H1 (cell line): ENCODE data around the gene IRF8. TPM values are rescaled to one million over a fixed set of nuclear protein-coding genes. Genes with fewer than 3 reads are reported as not detected.
A peak's percentile ranks its signal among the peaks of the same experiment; 100 is the strongest.

Experiments used
- CTCF ChIA-PET: fragments of 300-600 bp; sonication (Branson Sonifier 250); formaldehyde crosslinking; loops from one replicate; lab custom pipeline; 2021; ENCODE audit not compliant: partially characterized antibody; lab: Charles Lee
- POLR2A ChIA-PET: fragments of 300-600 bp; sonication (Branson Sonifier 250); formaldehyde crosslinking; loops from one replicate; lab custom pipeline; 2021; ENCODE audit warnings: inconsistent platforms; ENCODE audit not compliant: partially characterized antibody; lab: Charles Lee
- DNase-seq, 2 experiments: peaks; one replicate each; pipeline versions ENCODE4 v3.0.0 to v3.0.0-alpha.2; 2010 to 2022; ENCODE audit warnings: low spot score in 2 of 2, low read depth in 1 of 2, mixed read lengths in 1 of 2
- FAIRE-seq: peaks from 2 replicates; lab custom pipeline; 2011; peaks lifted over from hg19 to GRCh38; lab: Jason Lieb, UNC
- H2AFZ ChIP-seq: 2 replicates; pipeline ENCODE4 v1.8.1; 2012; ENCODE audit warnings: low read length, inconsistent platforms
- H2AK5ac ChIP-seq: 2 replicates; pipeline ENCODE4 v1.6.1; 2013; ENCODE audit warnings: low read depth, low read length
- H2BK120ac ChIP-seq: replicated peaks from 2 replicates; pipeline ENCODE3; 2013; ENCODE audit warnings: low read depth, low read length, inconsistent platforms
- H2BK12ac ChIP-seq: 2 replicates; pipeline ENCODE4 v1.6.1; 2013; ENCODE audit warnings: low read depth, low read length
- H2BK15ac ChIP-seq: 2 replicates; pipeline ENCODE4 v1.6.1; 2013; ENCODE audit warnings: low read length
- H2BK20ac ChIP-seq: 2 replicates; pipeline ENCODE4 v1.6.1; 2013; ENCODE audit warnings: low read length
- H2BK5ac ChIP-seq: 2 replicates; pipeline ENCODE4 v1.6.1; 2013; ENCODE audit warnings: low read depth, low read length
- H3K14ac ChIP-seq: 2 replicates; pipeline ENCODE4 v1.6.1; 2013; ENCODE audit warnings: inconsistent platforms; ENCODE audit not compliant: insufficient read length
- H3K18ac ChIP-seq: 2 replicates; pipeline ENCODE4 v1.6.1; 2013; ENCODE audit warnings: low read length; ENCODE audit errors: extremely low read depth
- H3K23ac ChIP-seq: 2 replicates; pipeline ENCODE4 v1.6.1; 2013; ENCODE audit warnings: inconsistent platforms; ENCODE audit not compliant: insufficient read length
- H3K23me2 ChIP-seq: 2 replicates; pipeline ENCODE4 v1.6.1; 2013; ENCODE audit warnings: low read depth, low read length
- H3K27ac ChIP-seq: 2 replicates; pipeline ENCODE4 v1.6.1; 2011; ENCODE audit warnings: low read depth, low read length, inconsistent platforms
- H3K27me3 ChIP-seq, 4 experiments: replicated peaks in 1 of 4; 1 replicate in 1 of 4; 2 replicates in 3 of 4; pipeline versions ENCODE4 v1.6.1 to v1.8.1; 2011 to 2013; ENCODE audit warnings: low read length in 3 of 4, mild to moderate bottlenecking in 3 of 4, inconsistent platforms in 2 of 4, mixed read lengths in 2 of 4, moderate library complexity in 1 of 4; ENCODE audit not compliant: control insufficient read depth in 3 of 4, insufficient read depth in 3 of 4; ENCODE audit errors: extremely low read depth in 1 of 4
- H3K36me3 ChIP-seq, 4 experiments: 2 replicates each; pipeline versions ENCODE4 v1.6.1 to v1.8.1; 2011 to 2013; ENCODE audit warnings: mild to moderate bottlenecking in 4 of 4, low read length in 3 of 4, moderate library complexity in 2 of 4, control low read depth in 1 of 4, inconsistent platforms in 1 of 4; ENCODE audit not compliant: insufficient read depth in 4 of 4, control insufficient read depth in 2 of 4
- H3K4ac ChIP-seq: replicated peaks from 2 replicates; pipeline ENCODE3; 2013; ENCODE audit warnings: low read length, low read depth, mixed read lengths, inconsistent platforms; ENCODE audit not compliant: insufficient read length
- H3K4me1 ChIP-seq, 4 experiments: replicated peaks in 1 of 4; 1 replicate in 1 of 4; 2 replicates in 3 of 4; pipeline versions ENCODE4 v1.6.1 to v1.8.1; 2011 to 2013; ENCODE audit warnings: low read length in 3 of 4, inconsistent platforms in 2 of 4, mixed read lengths in 1 of 4; ENCODE audit not compliant: insufficient read depth in 4 of 4, control insufficient read depth in 3 of 4
- H3K4me2 ChIP-seq, 2 experiments: 2 replicates each; pipeline versions ENCODE4 v1.6.1 to v1.8.1; 2011 to 2013; ENCODE audit warnings: low read depth in 2 of 2, low read length in 2 of 2, control low read depth in 1 of 2, inconsistent platforms in 1 of 2, mild to moderate bottlenecking in 1 of 2; ENCODE audit not compliant: insufficient read depth in 1 of 2
- H3K4me3 ChIP-seq, 4 experiments: fragments of 200-600, 300-600 bp in 1 of 4; sonication (generic), shearing (Covaris generic), sonication (Bioruptor Twin) in 1 of 4; 2 replicates each; pipeline versions ENCODE4 v1.5.1 to v1.8.1; 2011 to 2016; ENCODE audit warnings: low read length in 4 of 4, low read depth in 3 of 4, control low read depth in 2 of 4, inconsistent platforms in 2 of 4, mild to moderate bottlenecking in 2 of 4, mixed read lengths in 1 of 4, moderate library complexity in 1 of 4; ENCODE audit not compliant: insufficient read depth in 2 of 4; ENCODE audit errors: extremely low read depth in 1 of 4
- H3K56ac ChIP-seq: replicated peaks from 2 replicates; pipeline ENCODE3; 2013; ENCODE audit warnings: low read depth, mild to moderate bottlenecking, mixed read lengths, low read length, inconsistent platforms; ENCODE audit not compliant: insufficient read length
- H3K79me1 ChIP-seq: 2 replicates; pipeline ENCODE4 v1.6.1; 2013; ENCODE audit warnings: low read depth, low read length, control low read depth
- H3K79me2 ChIP-seq, 2 experiments: 2 replicates each; pipeline versions ENCODE4 v1.6.1 to v1.8.1; 2012 to 2013; ENCODE audit warnings: low read length in 2 of 2, mild to moderate bottlenecking in 2 of 2, inconsistent platforms in 1 of 2; ENCODE audit not compliant: insufficient read depth in 2 of 2, control insufficient read depth in 1 of 2
- H3K9ac ChIP-seq, 4 experiments: replicated peaks in 1 of 4; 1 replicate in 1 of 4; 2 replicates in 3 of 4; pipeline versions ENCODE4 v1.6.1 to v1.8.1; 2011 to 2013; ENCODE audit warnings: low read depth in 3 of 4, low read length in 3 of 4, control low read depth in 2 of 4, mild to moderate bottlenecking in 2 of 4, moderate library complexity in 2 of 4, inconsistent platforms in 1 of 4; ENCODE audit errors: extremely low read depth in 1 of 4
- H3K9me3 ChIP-seq, 2 experiments: 2 replicates each; pipeline versions ENCODE4 v1.6.1 to v1.8.1; 2012 to 2013; ENCODE audit warnings: mild to moderate bottlenecking in 2 of 2, moderate library complexity in 2 of 2, control low read depth in 1 of 2, inconsistent platforms in 1 of 2, low read depth in 1 of 2, low read length in 1 of 2, mixed read lengths in 1 of 2; ENCODE audit not compliant: insufficient read depth in 2 of 2
- H4K20me1 ChIP-seq, 2 experiments: replicated peaks in 1 of 2; 2 replicates each; pipeline versions ENCODE3 to v1.8.1; 2011 to 2013; ENCODE audit warnings: inconsistent platforms in 2 of 2, low read length in 2 of 2, mild to moderate bottlenecking in 1 of 2; ENCODE audit not compliant: insufficient read depth in 2 of 2, control insufficient read depth in 1 of 2
- H4K5ac ChIP-seq: 2 replicates; pipeline ENCODE4 v1.6.1; 2013; ENCODE audit warnings: low read length, low read depth, mixed read lengths, inconsistent platforms; ENCODE audit not compliant: insufficient read length
- H4K8ac ChIP-seq: 2 replicates; pipeline ENCODE4 v1.8.0; 2013; ENCODE audit warnings: mild to moderate bottlenecking, moderate library complexity, low read length, inconsistent platforms; ENCODE audit not compliant: insufficient read depth; ENCODE audit errors: extremely low read depth
- H4K91ac ChIP-seq: replicated peaks from 2 replicates; pipeline ENCODE3; 2013; ENCODE audit warnings: low read length, mixed read lengths, inconsistent platforms; ENCODE audit not compliant: insufficient read length
- CTBP2 ChIP-seq: IDR thresholded peaks from 2 replicates; pipeline ENCODE4 v1.7.0; 2011; ENCODE audit warnings: borderline replicate concordance, mild to moderate bottlenecking, moderate library complexity, mixed read lengths, low read length; ENCODE audit not compliant: insufficient read depth, insufficient read length
- EGR1 ChIP-seq: IDR thresholded peaks from 2 replicates; pipeline ENCODE4 v1.6.1; 2011; ENCODE audit warnings: low read depth, low read length, borderline replicate concordance
- WGBS, 2 experiments: shearing (Covaris generic) in 1 of 2; methylation state at CpG; one replicate each; pipeline versions ENCODE4 v1.1.6 to v1.1.7; 2013 to 2015; ENCODE audit warnings: low lambda C conversion rate in 2 of 2, mixed read lengths in 2 of 2, inconsistent platforms in 1 of 2, low coverage in 1 of 2, missing lambda C conversion rate in 1 of 2; ENCODE audit not compliant: insufficient replicate concordance in 2 of 2, insufficient coverage in 1 of 2, insufficient read length in 1 of 2; ENCODE audit errors: extremely low coverage in 1 of 2, missing lambda C conversion rate in 1 of 2; 5-methylcytosine and 5-hydroxymethylcytosine counted together
- polyA plus RNA-seq, 7 experiments: library from polyadenylated mRNA; depleted of rRNA in 3 of 7; stranded (reverse) in 5 of 7; unstranded in 2 of 7; fragments of >200 nt in 5 of 7; fragments of 200-250 nt in 2 of 7; gene quantifications; 1 replicate in 5 of 7; 2 replicates in 1 of 7; 4 replicates in 1 of 7; pipeline versions ENCODE4 v1.2.1 to v1.2.3, GENCODE V29; 2011 to 2013; ENCODE audit warnings: missing spikeins in 2 of 7, mixed read lengths in 2 of 7
- total RNA-seq: library from RNA; stranded (reverse); fragmentation: NEBNext Ultra II Directional; extraction: Animal tissue kit (Norgen Biotek cat#: 25700); gene quantifications from 2 replicates; pipeline ENCODE4 v1.2.1, GENCODE V29; 2021

Gene IRF8
- total and polyA plus RNA-seq, 2 of the 8 experiments (the other 6 are each of a cell fraction or from before 2014, with no cell fraction given), result 0.35 to 2.0 TPM

GRCh38 chr16:85921026-85921425 is 22.1 kb downstream of the IRF8 start:
- Histone ChIP-seq H3K23me2 (no peaks in the 10 kb centered on the region), H3K79me1 (no peaks in the 10 kb centered on the region), H3K4me2 (no peak overlapping the region), H3K14ac (no peak overlapping the region), H2BK120ac (no peak overlapping the region), H4K20me1 (peaks cover 0 to 3% of the 10 kb centered on the region in 2 experiments), H2BK15ac (no peak overlapping the region), H3K36me3 (no peaks in the 10 kb centered on the region), H4K5ac (no peak overlapping the region), H3K4me1 (no peaks in the 10 kb centered on the region), H2BK5ac (no peak overlapping the region), H2AFZ (no peak overlapping the region), H3K18ac (no peak overlapping the region), H2AK5ac (no peak overlapping the region), H3K79me2 (no peaks in the 10 kb centered on the region), H3K23ac (no peak overlapping the region), H3K56ac (no peak overlapping the region), H3K9me3 (no peaks in the 10 kb centered on the region), H3K4me3 (no peak overlapping the region), H3K9ac (no peak overlapping the region), H4K91ac (no peak overlapping the region), H2BK12ac (no peak overlapping the region), H3K27ac (no peak overlapping the region), H3K27me3 (no peaks in the 10 kb centered on the region; a peak in 1 of 7 replicates), H4K8ac (peak overlapping the region; percentile 52; the same call in 1 of the 2 replicates), H2BK20ac (no peak overlapping the region), H3K4ac (no peak overlapping the region)
- WGBS, 2 experiments, result 94% methylated on average over 14 of the region's 14 CpGs; no CpG with 5 or more reads in 1 of the 2 experiments
- ChIA-PET POLR2A (no interaction called here), CTCF (interaction anchor here (10.2 kb wide), 1 partner anchor 9 kb away, joined by 52 read pairs; no protein-coding TSS in a partner anchor)
- DNase-seq, result no peak
- no peak for FAIRE-seq
- TF ChIP-seq CTBP2 (no peak), EGR1 (no peak)
